CD14-positive monocyte (primary cell): ENCODE results near the gene MPV17L. TPM values are rescaled to one million over a fixed set of nuclear protein-coding genes. Genes with fewer than 3 reads are reported as not detected.

Source experiments
- DNase-seq, 3 donors: peaks; one replicate each; pipeline ENCODE4 v3.0.0-alpha.2; 2011 to 2022
- H2AFZ ChIP-seq: 2 replicates; pipeline ENCODE4 v1.6.0; 2012; ENCODE audit warnings: mild to moderate bottlenecking, low read depth, low read length, inconsistent platforms; ENCODE audit not compliant: insufficient read depth, poor library complexity, severe bottlenecking
- H3K27ac ChIP-seq, 2 donors: 1 replicate in 1 of 2; 2 replicates in 1 of 2; pipeline ENCODE4 v1.5.1; 2012 to 2013; ENCODE audit warnings: low read length in 2 of 2, control low read depth in 1 of 2, inconsistent platforms in 1 of 2, low read depth in 1 of 2, mild to moderate bottlenecking in 1 of 2
- H3K27me3 ChIP-seq, 2 donors: one replicate each; pipeline versions ENCODE4 v1.6.0 to v1.6.1; 2011 to 2013; ENCODE audit warnings: low read length in 2 of 2; ENCODE audit not compliant: control insufficient read depth in 2 of 2, insufficient read depth in 2 of 2
- H3K36me3 ChIP-seq, 2 donors: replicated peaks in 1 of 2; 1 replicate in 1 of 2; 2 replicates in 1 of 2; pipeline versions ENCODE4 v1.5.1 to v1.6.1; 2012 to 2013; ENCODE audit warnings: low read length in 2 of 2, control low read depth in 1 of 2, inconsistent platforms in 1 of 2, mild to moderate bottlenecking in 1 of 2; ENCODE audit not compliant: insufficient read depth in 2 of 2, control insufficient read depth in 1 of 2
- H3K4me1 ChIP-seq, 2 donors: 1 replicate in 1 of 2; 2 replicates in 1 of 2; pipeline versions ENCODE4 v1.5.1 to v1.6.1; 2012 to 2013; ENCODE audit warnings: low read length in 2 of 2, control low read depth in 1 of 2, inconsistent platforms in 1 of 2, mild to moderate bottlenecking in 1 of 2, moderate library complexity in 1 of 2; ENCODE audit not compliant: insufficient read depth in 2 of 2, control insufficient read depth in 1 of 2
- H3K4me2 ChIP-seq: replicated peaks from 2 replicates; pipeline ENCODE3; 2012; ENCODE audit warnings: low read length, moderate library complexity, mild to moderate bottlenecking; ENCODE audit not compliant: poor library complexity, severe bottlenecking; ENCODE audit errors: extremely low read depth
- H3K4me3 ChIP-seq, 3 experiments: fragments of 200-600 bp in 1 of 3; sonication (generic) in 1 of 3; replicated peaks in 1 of 3; 1 replicate in 2 of 3; 2 replicates in 1 of 3; pipeline ENCODE4 v1.5.1; 2011 to 2013; ENCODE audit warnings: low read length in 3 of 3, mild to moderate bottlenecking in 3 of 3, control low read depth in 2 of 3, low read depth in 2 of 3, inconsistent platforms in 1 of 3, moderate library complexity in 1 of 3
- H3K79me2 ChIP-seq: 2 replicates; pipeline ENCODE4 v1.6.0; 2012; ENCODE audit warnings: mild to moderate bottlenecking, control low read depth, inconsistent platforms, low read length, moderate library complexity; ENCODE audit not compliant: insufficient read depth
- H3K9ac ChIP-seq: 2 replicates; pipeline ENCODE4 v1.6.0; 2017; ENCODE audit warnings: low read length, mild to moderate bottlenecking; ENCODE audit not compliant: insufficient read depth, poor library complexity, severe bottlenecking
- H3K9me3 ChIP-seq, 2 donors: replicated peaks in 1 of 2; 1 replicate in 1 of 2; 2 replicates in 1 of 2; pipeline versions ENCODE4 v1.5.1 to v1.6.1; 2012 to 2013; ENCODE audit warnings: low read length in 2 of 2, control low read depth in 1 of 2; ENCODE audit not compliant: control insufficient read depth in 1 of 2, insufficient read depth in 1 of 2
- H4K20me1 ChIP-seq: 2 replicates; pipeline ENCODE4 v1.6.0; 2012; ENCODE audit warnings: mild to moderate bottlenecking, low read length, control low read depth, moderate library complexity; ENCODE audit not compliant: insufficient read depth
- H3K27ac Mint-ChIP-seq, 7 donors: one replicate each; pipeline ENCODE4 v1.8.0; 2020; ENCODE audit warnings: mild to moderate bottlenecking in 7 of 7, mixed read lengths in 7 of 7, moderate library complexity in 6 of 7, inconsistent platforms in 2 of 7
- H3K27me3 Mint-ChIP-seq, 3 donors: one replicate each; pipeline ENCODE4 v1.8.0; 2021 to 2022; ENCODE audit warnings: low read depth in 3 of 3, mild to moderate bottlenecking in 3 of 3, mixed read lengths in 3 of 3, moderate library complexity in 3 of 3, inconsistent platforms in 1 of 3
- H3K36me3 Mint-ChIP-seq, 2 donors: one replicate each; pipeline ENCODE4 v1.8.0; 2020; ENCODE audit warnings: mixed read lengths in 2 of 2, inconsistent platforms in 1 of 2, mild to moderate bottlenecking in 1 of 2
- H3K4me1 Mint-ChIP-seq: one replicate; pipeline ENCODE4 v1.8.0; 2020; ENCODE audit warnings: mild to moderate bottlenecking, mixed read lengths
- H3K4me3 Mint-ChIP-seq, 2 donors: one replicate each; pipeline ENCODE4 v1.8.0; 2020; ENCODE audit warnings: mild to moderate bottlenecking in 2 of 2, mixed read lengths in 2 of 2, moderate library complexity in 1 of 2
- H3K9me3 Mint-ChIP-seq, 7 donors: one replicate each; pipeline ENCODE4 v1.8.0; 2020 to 2022; ENCODE audit warnings: mixed read lengths in 7 of 7, mild to moderate bottlenecking in 6 of 7, moderate library complexity in 6 of 7, inconsistent platforms in 2 of 7
- CTCF ChIP-seq: fragments of 200-600 bp; IDR thresholded peaks from one replicate; pipeline ENCODE4 v1.8.0; 2022; ENCODE audit warnings: antibody characterized with exemption, mild to moderate bottlenecking
- WGBS: methylation state at CpG from one replicate; pipeline ENCODE4 v1.1.5; 2013; ENCODE audit warnings: missing lambda C conversion rate; ENCODE audit not compliant: insufficient coverage; 5-methylcytosine and 5-hydroxymethylcytosine counted together
- intact Hi-C, 2 donors: fragments of 100-400 bp; cut with micrococcal nuclease; formaldehyde crosslinking; loops; one replicate each; pipeline versions ENCODE4 v1.15.0 to v1.15.1; 2023
- polyA plus RNA-seq, 3 donors: library from polyadenylated mRNA; depleted of rRNA in 1 of 3; unstranded in 2 of 3; stranded (reverse) in 1 of 3; fragments of 300-500 nt in 2 of 3; fragments of >200 nt in 1 of 3; fragmentation: Illumina TruSeq in 2 of 3; gene quantifications; 1 replicate in 2 of 3; 2 replicates in 1 of 3; pipeline ENCODE4 v1.2.3, GENCODE V29; 2012 to 2021

The MPV17L gene
- polyA plus RNA-seq, 3 donors, result 0.13 to 0.58 TPM; not detected in 1

- no peak overlapping the region for H3K4me2 ChIP-seq
- no peaks in the 10 kb centered on the region for H3K79me2 ChIP-seq
- no peaks in the 10 kb centered on the region for H3K27me3 ChIP-seq
- no peaks in the 10 kb centered on the region for H4K20me1 ChIP-seq
- Mint-ChIP-seq H3K9me3 (peaks cover 0 to 2% (median 0%) of the 10 kb centered on the region in 7 donors), H3K27ac (peak overlapping the region in 2 of 7 donors; percentile 25 to 27), H3K4me3 (no peak overlapping the region), H3K4me1 (no peaks in the 10 kb centered on the region), H3K36me3 (no peaks in the 10 kb centered on the region), H3K27me3 (peaks cover 6 to 12% (median 9%) of the 10 kb centered on the region in 3 donors)
- no peak overlapping the region for H3K9ac ChIP-seq
- no peaks in the 10 kb centered on the region for H3K36me3 ChIP-seq
- H3K9me3 ChIP-seq, result no peaks in the 10 kb centered on the region
- H2AFZ ChIP-seq, result no peak overlapping the region
- no peak for DNase-seq
- no peak overlapping the region for H3K27ac ChIP-seq
- intact Hi-C loops, result no loop called here
- WGBS, result 86% methylated on average over 2 of the region's 3 CpGs
- H3K4me3 ChIP-seq, result no peak overlapping the region
- no peak for TF ChIP-seq CTCF
- H3K4me1 ChIP-seq, result no peaks in the 10 kb centered on the region
These were observed 61.8 kb downstream of the MPV17L start for GRCh38 chr16:15457400-15457799.

GRCh38 chr16:15457958-15458357, 62.4 kb downstream of the MPV17L start:
- H3K27me3 Mint-ChIP-seq, result peaks cover 6 to 12% (median 6%) of the 10 kb centered on the region in 3 donors

More at GRCh38 chr16:15457958-15458357, 62.4 kb downstream of the MPV17L start:
- Mint-ChIP-seq H3K9me3 (peaks cover 0 to 2% (median 0%) of the 10 kb centered on the region in 7 donors), H3K27ac (no peak overlapping the region), H3K4me1 (no peaks in the 10 kb centered on the region), H3K4me3 (no peak overlapping the region), H3K36me3 (no peaks in the 10 kb centered on the region)
- H3K4me2 ChIP-seq, result no peak overlapping the region
- H3K4me1 ChIP-seq, result no peaks in the 10 kb centered on the region
- no peak for TF ChIP-seq CTCF
- no peak overlapping the region for H3K9ac ChIP-seq
- H4K20me1 ChIP-seq, result no peaks in the 10 kb centered on the region
- H3K27ac ChIP-seq, result no peak overlapping the region
- no peak overlapping the region for H3K4me3 ChIP-seq
- H3K79me2 ChIP-seq, result no peaks in the 10 kb centered on the region
- H2AFZ ChIP-seq, result no peak overlapping the region
- no peaks in the 10 kb centered on the region for H3K36me3 ChIP-seq
- 80% methylated on average over 1 of the region's 4 CpGs for WGBS
- H3K27me3 ChIP-seq, result no peaks in the 10 kb centered on the region
- no peaks in the 10 kb centered on the region for H3K9me3 ChIP-seq
- DNase-seq, result no peak
- intact Hi-C loops, result no loop called here
